NCI-H187 (cell line): Measurements from ENCODE around the gene F2RL2.

Experiments used
- DNase-seq, 2 experiments: peaks; one replicate each; lab custom pipeline; 2025; lab: John Stamatoyannopoulos, UW

The F2RL2 gene

DNA sequence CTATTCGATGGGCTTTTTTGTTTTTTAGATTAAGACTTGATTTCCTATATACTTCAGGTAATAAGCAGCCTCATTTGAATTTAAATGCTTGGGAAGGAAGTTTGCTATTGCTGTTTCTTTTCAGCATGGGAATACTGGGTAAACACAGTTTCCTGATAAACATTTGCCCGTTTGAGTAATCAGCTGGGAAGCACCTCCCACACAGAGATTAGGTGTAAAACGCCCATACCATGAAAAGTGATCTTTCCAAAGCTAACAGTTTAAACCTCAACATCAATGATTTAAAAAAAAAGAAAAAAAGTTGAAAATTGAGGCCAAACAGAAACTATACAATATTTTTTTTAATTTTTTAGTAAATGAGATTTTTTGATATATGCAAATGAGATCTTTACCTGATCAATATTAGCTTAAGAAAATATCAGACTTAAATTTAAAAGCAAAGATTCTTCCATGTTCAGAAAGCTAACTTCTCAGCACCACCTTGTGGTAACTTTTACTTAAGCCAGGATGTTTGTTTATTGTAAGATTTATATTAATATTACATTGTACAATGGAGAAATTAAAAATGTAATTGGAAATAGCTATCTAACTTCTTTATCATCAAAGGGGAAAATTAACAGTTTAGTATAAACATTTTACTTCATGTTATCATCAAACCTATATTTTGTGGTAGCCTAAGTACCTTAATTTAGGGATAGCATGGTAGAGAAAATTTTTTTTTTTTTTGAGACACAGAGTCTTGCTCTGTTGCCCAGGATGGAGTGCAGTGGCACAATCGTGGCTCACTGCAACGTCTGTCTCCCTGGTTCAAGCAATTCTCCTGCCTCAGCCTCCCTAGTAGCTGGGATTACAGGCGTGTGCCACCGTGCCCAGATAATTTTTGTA is 39.8 kb downstream of the F2RL2 start:
- DNase-seq = no peak

DNA sequence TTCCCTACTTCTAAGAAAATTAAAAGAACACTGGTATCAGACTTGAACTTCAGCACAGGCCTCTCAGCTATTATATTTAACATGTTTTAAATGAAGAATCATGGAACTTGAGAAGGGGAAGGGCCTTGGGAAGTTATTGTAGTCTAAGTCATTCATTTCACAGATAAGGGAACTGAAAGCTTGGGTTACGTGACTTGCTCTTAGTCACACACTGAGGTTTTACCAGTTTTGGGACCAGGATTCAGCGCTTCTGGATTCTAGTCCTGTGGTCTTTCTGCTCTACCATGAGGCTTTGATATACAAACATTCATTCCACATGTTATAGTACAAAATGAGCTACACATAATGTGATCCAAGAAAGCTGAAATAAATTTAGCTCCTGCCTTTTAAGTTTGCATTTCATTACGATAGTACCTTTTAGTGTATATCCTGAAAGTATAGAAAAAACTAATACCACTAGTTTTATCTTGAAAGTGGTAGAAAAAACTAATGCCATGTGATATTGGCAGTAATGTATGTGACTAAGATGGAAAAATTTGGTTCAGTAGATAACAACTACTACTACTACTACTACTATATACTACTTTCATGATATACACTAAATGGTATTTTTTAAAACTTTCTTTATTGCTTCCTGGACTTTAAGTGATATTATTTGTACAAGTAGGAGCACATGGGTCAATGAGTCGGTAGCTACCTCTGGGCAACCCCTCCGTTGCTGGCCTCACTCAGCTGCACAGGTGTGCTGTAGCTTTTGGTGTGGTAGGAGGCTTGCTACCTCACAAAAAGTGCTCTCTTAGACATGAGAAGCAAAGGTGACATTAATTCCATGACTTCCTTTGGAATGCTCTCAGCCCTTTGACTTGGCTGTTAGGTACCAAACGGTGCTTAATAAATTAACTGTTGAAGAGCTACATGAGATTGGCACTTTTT is 40.7 kb downstream of the F2RL2 start:
- DNase-seq = no peak

DNA sequence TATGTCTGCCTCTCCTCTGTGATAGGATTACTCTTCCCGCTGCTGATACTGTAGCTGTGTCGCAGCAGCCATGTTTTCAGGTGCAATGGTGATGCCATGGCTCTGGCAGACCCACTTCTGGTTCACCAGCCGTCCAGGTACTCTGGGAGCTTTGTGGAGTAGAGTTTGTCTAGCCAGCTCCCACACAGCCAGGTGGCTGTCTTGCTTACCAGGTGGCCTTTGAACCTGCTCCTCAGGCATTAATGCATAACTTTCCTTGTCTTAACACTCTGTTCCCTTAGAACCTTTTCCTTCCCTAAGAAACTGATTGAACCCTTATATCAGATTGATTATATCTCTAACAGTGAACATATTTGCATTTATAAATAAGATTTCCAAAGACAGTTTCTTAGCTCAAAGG is 42.2 kb downstream of the F2RL2 start:
- DNase-seq = no peak

DNA sequence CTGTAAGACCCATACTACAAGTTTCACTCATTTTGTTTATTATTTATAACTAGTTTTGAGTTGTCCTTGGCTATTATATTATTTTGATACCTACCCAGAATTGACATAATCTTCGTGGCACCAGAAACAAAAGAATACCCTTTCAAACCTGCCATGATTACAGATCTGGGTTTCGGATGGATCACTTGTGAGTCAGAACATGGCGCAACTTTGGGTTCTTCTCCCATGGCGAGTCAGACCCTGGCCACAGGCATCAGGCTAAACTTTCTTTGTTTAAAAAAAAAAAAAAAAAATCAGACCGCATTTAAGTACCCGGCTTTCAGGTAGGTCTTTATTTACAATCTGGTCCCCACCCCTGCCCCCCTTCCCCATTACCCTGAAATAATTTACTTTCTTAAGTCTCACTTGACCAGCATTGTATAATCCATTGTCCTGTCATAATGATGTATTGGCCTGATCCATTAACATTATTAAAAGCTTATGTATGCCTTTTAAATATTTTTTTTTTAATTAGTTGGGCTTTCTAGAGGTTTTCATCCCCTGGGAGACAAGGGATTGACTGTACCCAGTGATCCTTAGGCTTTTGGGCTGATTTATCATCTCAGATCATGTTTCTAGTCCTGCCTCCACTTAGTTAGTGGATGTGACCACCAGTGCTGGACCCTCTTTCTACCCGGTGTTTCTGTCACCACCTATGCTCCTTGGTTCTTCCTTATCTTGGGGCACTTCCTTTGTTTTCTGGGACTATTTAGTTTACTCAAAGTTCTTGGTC is 43.9 kb downstream of the F2RL2 start:
- no peak for DNase-seq

DNA sequence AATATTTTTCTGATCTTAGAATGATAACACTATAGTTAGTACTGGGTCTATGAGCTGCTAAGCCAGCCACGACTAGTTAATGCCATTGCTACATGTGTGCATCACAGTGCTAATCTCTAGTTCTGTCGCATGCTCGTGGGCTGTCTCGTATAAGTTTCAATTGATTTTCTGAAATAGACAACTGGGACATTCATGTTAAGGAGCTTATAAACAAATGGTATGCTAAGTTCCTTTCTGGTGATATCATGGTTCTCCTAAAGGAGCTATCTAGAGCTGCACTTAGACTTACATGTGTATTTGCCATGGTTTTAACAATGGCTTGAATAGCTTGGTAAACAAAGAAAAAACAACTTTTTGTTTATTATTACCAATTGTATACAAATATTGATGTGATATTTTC is 46.2 kb downstream of the F2RL2 start:
- no peak for DNase-seq

DNA sequence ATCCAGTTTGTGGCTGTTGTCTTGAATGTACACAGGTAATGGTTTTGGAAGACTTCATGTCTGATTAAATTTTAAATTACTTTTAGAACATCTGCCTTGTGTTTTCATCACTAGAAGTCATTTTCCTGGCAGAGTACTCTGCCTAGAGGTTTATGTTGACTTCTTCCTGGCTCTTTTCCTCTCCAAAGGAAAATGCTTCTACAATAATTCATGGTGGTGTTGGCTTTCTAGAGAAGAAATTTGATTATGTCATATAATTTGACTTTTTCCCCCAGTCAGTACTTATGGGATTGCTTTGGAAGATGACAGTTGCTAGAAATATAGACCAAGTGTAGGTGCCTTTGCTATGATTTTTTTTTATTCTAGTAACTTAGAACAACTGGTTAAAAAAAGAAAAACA is 46.8 kb downstream of the F2RL2 start:
- DNase-seq = no peak

DNA sequence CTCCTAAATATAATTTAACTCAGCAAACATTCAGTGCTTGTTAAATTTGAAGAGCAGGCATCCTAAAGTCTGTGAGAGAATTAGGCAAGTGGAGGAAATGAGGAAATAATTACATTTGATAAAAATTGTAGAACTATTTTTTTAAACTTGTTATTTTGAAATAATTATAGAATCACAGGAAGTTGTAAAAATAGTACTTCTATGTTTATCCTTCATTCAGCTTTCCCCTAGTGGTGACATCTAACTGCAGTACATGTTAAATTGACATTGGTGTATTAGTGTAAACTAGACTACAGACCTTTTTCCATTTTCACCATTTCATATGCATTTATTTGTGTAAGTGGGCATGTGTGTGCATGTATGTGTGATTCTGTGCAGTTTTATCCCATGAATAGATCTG is 51.6 kb downstream of the F2RL2 start:
- no peak for DNase-seq

DNA sequence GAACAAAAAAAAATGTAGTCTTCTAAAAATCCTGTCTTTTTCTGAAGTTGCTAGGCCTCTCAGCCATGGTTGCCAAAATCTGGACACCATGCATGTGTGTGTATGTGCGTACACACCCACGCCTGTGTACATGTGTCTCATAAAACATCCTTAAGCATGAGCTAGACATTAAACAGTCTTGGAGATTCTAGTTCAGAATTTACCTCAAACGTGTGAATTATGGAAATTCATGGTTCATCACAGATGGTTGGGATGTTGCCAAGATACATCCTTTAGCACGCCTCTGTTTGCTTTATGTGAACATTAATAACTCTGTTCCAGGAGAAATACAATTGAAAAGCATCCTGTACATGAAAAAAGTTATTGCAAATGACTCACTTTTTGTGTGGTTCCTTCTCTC is 53.0 kb downstream of the F2RL2 start:
- DNase-seq = no peak
